HG03025 (cell line): Measurements from ENCODE around the gene PODXL2.

Experiments
- ATAC-seq: cut with Tn5 transposase; IDR thresholded peaks from one replicate; pipeline ENCODE4 v1.9.1; 2021; ENCODE audit warnings: mild to moderate bottlenecking, moderate library complexity; ENCODE audit not compliant: unreplicated experiment, low FRiP score

The PODXL2 gene

DNA sequence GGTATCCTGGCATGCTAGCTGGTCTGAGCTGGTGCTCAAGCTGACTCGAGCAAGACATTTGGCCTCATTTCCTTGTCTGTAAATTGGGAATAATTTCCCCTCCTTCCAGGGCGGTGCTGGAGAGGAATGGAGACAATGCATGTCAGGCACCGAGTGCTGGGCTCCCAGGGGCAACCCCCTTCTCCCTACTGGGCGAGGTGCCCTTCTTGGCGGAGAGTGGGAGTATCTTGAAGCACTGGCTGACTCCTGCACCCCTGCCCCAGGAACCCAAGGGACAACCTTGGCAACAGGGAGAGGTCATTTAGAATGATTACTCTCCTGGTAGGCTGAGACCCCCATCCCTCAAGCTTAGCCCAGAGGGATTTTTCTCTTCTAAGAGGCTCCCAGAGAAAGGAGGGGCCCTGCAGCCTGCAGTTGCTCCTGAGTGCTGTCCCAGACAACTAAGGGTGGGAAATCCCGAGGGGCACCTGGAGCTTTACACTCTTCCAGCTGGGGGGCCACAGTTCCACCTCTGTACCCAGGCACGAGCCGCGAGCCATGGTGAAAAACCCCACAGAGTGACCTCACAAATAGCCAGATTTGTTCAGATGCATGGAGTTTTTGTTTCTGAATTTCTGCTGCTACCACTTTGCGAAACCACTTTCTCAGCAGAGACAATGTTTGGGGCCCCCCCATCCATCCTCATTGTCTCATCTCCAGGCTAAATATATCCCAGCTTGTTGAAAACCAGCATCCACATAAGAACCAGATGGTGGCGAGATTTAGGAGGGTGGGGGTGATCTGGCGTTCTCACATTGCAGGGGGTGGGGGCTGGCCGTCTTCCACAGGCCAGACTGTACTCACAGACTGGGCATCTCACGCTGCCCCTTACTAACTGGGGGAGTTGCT lies 88.6 kb downstream of the PODXL2 start:
- ATAC-seq: no peak

DNA sequence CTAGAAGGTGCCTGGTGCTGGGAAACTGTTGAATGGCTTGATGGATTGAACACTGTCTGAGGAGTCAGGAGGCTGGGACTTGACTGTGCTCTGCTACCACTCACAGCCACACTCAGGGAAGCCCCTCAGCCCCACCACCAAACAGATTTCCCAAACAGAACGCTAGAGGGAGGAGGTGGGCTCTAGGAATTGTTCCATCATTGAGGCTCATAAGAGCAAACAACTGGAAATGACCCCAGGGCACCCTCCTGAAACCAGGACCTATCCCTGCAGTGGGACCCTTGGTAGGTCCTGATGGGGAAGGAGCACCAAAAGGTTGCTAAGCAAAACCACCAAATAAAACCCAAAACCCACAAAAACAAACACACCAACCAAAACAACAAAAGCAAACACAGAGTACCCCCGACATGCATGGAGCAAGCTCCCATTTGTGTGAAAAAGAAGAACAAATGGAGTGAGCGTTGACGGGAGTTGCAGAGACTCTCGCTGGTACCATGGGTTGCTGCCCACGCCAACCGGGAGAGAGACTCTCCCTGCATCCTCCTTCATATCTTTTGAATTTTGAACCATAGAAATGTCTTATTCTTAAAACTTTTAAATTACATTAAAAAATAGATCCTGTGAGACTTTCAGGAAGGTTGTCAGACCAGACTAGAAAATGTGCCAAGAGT lies 89.4 kb downstream of the PODXL2 start:
- ATAC-seq: no peak

DNA sequence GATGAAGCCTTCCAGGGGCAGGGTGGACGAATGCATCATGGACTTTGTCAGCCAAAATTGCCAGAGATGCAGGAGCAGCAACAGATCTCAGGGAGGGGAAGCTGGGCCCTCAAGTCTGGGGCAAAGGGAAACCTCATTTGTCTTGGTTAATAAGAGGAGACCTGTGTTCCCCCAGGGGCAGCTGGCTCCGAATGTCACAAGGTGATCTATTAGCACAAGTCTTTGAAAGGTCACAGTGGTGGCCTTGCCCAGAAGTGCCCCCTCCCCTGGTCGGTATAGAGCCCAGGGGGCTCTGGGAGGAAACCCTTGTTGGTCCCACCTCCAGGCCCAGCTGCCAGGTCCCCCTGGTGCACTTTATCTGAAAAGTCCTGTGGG lies 89.9 kb downstream of the PODXL2 start:
- ATAC-seq: no peak

DNA sequence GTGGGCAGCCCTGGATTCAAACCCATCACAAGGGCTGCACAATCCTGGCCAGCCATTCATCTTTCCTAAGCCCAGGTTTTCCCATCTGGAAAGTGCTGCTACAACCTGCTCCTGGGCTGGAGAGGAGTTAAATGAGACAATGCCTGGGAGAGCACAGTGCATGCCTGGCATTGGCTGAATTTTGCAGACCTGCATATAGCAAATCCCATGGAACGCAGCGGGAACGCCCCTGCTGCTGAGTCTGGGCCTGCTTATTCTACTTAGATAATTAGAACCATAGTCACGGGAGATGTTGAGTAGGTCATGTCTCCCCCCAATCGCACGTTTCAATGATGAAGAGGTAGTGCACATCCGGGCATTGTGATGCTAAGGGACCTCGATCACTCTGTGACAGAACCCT lies 90.4 kb downstream of the PODXL2 start:
- ATAC-seq: no peak

DNA sequence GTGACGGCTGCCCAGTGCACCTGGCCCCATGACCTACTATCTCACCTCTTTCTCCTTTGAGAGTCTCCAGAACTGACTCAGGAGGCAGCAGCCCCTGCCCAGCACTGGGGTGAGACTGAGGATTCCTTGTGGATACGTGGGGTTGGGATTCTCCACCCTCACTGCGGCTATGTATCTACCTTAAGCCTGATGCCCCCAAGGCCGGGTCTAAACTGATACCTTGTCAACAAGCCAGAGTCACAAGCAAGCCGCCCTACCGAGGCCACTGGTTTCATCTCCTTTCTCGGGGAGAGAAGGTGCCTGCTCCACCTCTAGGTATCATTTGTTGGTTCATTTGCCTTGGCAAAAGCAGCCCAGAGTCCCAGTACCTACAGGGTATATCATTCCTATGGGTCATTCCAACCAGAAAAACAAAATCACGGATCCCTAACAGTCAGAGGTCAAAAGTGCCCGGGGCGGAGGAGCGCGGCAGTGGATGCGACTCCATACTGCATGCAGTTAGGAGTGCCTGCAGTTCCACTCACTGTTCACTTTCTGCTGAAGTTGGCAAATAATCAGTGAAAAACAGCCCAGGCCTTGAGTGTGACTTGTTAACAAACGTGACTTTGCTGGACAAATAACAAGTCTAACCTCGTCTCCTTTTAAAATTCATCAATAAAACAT lies 91.3 kb downstream of the PODXL2 start:
- no peak for ATAC-seq

DNA sequence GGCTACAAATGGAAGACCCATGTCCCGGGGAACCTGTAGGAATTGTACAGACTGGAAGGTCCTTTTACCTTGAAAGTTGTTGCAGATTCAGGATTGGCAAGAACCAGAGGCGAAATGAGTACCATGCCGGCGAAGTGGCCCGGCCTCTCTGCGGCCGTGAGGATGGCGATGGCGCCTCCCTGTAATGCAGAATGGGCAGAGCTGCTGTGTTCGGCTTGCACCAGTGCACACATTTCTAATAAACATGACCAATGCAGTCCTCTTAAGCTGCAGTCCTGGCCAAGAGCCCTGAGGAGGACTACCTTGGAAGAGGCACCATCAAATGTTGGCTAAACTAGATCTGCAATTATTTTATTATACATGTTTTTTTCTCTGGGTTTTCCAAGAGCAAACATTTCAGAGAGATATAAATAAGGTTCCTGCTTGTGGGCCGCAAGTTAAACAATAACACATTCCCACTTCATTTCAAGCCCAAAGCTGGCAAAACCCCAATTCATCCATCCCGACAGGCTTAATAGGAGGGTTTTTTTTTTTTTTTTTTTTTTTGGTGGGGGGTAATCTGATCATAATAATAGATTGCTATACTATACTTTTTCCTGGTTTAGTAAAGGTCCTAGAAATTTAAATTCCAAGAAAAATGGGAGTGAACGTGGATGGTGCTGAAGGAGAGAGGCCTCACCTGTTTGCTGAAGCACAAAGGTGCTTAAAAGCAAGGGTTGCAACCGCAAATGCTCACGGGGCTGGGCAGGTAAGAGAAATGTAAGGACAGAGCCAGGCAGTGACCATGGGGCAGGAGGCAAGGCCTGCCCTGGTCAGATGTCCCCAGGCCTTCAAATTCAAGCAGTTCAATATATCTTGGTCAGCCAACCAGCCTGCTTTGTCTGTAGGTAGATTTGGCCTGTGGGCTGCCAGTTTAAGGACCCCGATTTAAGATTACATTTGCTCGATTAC lies 92.3 kb downstream of the PODXL2 start:
- ATAC-seq: no peak

DNA sequence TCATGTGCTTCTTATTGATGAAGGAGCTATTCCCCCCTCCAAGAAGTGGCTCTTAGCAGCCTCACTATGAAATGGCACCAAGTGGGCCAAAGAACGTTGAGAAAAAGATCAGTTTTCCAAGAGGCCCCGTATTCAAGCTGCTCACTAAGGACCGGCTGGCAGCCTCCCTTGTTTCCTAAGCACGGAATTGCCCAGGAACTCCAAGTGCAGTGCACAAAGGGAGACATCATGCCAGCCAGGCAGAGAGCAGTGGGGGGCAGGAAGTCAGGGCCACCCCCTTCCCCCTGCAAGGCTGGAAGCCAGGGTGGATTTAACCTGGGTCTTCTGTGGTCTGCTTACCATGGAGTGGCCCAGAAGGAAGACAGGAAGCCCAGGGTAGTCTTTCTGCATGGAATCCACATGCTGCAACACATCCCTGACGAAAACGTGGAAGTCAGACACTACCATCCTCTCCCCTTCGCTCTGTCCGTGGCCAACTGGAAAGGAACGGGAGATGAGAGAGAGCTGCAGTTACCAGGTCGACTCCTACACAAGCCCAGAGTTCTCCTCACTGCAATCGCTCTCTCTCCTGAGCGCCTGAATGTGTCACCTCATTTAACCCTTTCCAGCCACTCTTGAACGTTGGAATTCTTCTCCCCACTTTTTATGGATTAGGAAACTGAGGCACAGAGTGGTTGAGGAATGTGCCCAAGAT lies 93.3 kb downstream of the PODXL2 start:
- no peak for ATAC-seq
